ENCODE results near the gene RBMS3.
"Not testable (repeated sequence)": the region's sequence is repeated elsewhere in the genome, so short reads cannot be mapped to it uniquely, and the experiment has no call there.

RBMS3 gene

DNA sequence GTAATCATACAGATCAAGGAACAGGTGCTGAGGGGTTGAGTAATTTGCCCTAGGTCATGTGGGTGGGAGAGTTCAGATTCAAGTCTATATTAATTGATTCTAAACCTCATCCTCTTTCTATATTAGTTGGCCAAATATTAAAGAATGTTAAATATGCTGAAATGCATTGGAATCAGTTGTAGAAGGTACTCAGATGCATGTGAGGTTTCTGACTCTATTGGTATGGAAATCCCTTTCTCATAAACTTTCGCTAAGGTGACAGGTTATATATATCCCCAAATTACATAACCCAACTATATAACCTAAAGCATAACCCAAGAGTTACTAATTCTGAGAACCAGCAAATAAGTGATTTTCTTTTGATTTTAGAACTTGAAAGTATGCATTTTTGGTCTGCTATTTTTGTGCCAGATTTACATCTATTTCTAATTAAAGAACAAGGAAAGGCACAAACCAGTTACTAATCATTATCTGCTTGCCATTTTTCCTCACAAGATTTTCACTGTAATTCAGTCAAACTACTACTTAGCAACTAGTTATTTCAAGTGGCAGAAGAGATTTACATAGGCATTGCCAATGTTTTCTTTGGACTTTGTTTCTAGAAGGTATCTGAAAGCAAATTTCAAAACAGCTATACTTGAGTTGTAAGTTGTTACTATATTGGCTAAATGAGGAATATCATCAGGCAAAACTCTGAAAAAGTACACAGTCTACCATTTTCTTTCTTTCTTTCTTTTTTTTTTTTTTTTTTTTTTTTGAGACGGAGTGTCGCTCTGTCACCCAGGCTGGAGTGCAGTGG, 201.3 kb downstream of the RBMS3 start:
- no peak for DNase-seq (ENCODE audit: low read depth)

GRCh38 chr3:29484633-29485032, 203.8 kb downstream of the RBMS3 start:
- no peak for DNase-seq (ENCODE audit: low read depth)

DNA sequence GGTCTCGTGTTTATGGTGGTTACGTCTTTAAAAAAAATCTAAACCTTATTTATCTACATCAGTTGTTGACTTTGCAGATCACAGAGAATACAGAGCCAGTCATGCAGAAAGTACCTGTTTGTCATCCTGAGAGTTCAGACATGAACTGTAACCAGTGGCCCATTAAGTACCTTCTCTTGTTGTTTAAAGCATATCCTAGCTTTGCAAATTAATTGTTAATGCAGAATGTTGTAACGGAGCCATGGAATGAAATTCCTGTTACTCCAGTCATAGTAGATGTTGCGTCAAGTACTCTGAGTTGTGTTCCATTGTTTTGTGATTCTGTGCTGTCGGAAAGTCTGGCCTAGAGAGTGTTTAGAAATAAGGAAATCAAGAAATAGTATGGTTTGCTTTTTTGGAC, 205.2 kb downstream of the RBMS3 start:
- peak; percentile 70 for DNase-seq (ENCODE audit: low read depth)

- no peak for DNase-seq (ENCODE audit: low read depth)
Measured at GRCh38 chr3:29486917-29487316, 206.0 kb downstream of the RBMS3 start.

DNA sequence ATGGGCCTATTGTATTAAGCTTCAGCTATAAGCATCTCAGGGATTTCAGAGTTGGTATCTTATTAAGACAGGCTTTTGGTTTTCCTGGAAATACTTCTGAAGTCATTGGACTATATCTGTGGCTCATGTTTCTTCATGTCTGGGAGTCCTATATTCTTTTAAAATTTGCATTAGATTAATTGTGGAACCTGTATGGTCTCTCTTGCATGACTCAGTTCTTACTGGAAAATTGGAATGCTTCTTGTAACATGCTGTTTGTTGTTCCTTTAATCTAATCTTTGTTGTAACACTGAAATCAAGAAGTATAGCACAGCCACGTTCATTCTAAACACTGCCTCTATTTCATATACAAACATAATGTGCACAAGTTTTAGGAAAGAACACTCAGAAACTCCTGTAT, 208.1 kb downstream of the RBMS3 start:
- no peak for DNase-seq (ENCODE audit: low read depth)

DNA sequence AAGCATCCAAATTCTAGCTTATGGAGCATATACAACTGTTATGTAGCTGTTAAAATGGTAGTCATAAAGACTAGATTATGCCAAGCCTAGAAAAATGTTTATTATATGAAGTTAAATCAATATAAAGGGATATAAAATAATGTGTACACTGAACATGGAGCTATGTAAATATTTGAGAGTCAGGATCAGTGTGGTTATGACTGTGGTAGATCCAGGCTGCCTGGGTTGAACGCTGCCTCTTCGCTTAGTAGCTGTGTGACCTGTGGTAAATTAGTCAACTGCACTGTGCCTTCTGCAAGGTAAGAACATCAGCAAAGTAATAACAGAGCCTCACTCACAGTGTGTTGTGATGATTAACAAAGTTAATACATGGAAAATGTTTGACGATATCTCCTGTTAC, 212.2 kb downstream of the RBMS3 start:
- no peak for DNase-seq (ENCODE audit: low read depth)

DNA sequence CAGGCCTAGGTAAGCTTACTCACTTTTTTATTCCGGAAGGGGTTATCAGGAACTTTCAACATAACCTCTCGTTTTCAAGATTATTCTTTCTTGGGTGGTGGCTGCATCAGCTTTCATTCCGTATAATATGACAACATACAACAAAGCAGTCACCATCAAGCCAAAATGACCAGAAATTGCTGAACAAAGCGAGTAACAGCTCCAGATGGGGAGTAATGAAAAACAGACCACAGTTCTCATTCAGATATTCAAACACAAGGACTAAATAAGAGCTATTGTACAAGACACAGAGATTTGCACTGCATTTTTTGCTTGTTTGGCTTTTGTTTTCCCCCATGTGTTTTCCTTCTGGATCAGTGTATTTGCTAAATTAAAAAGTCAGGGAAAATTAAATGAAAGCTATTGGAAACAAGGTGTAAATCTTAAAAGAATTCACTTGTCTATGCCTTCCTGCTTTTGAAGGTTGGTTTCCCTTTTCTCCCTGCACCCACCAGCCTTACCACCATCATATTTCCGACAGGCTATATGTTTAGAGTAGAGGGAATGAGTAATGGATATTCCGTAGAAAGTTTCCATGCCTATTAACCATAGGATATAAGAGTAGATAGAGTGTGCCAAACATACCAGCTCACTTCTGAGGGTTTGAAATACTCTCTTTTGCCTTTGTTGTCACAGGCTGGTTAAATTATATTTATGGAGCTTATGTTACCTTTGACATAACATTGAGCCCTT, 213.6 kb downstream of the RBMS3 start:
- peak; percentile 69 for DNase-seq (ENCODE audit: low read depth)

GRCh38 chr3:29497282-29497681, 216.4 kb downstream of the RBMS3 start:
- no peak for DNase-seq (ENCODE audit: low read depth)

DNA sequence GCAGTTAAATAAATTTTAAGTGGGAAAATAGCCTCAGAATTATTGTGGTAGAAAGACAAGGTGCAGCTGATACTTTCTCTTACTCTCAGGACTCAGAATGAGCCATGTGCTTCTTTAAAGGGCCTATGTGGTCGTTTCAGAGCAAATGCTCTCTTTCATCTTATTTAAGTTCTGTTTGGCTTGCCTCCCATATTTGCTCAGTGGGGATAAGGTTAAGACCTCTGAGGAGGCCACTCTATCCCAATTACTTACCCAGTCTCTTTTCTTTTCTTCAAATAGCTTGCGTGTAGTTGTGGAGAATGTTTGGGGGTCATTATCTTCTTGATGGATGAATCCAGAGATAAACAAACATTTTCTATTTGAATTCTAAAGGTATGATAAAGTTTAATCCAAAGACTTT, 221.9 kb downstream of the RBMS3 start:
- DNase-seq (ENCODE audit: low read depth) = no peak

DNA sequence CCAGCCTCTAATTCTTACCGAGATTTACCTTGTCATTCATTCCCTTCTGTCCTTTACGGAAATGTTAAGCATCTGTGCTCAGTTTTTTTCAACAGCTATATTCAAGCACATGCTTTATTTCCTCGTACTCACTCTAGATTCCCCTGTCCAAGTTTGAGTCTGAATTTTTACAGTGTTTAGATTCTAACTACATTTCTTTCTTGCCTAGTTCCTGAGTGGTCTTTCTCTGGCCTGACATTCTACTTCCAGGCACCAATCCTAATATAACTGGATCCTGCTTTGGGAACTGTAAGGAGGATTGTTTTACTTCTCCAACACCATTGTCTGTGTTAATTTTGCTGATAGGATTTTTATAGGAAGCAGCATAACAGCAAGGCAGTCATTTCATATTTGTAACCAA, 222.4 kb downstream of the RBMS3 start:
- no peak for DNase-seq (ENCODE audit: low read depth)

- peak; percentile 28 for DNase-seq (ENCODE audit: low read depth)
Measured at GRCh38 chr3:29503958-29504357, 223.1 kb downstream of the RBMS3 start.

GRCh38 chr3:29506502-29506901, 225.6 kb downstream of the RBMS3 start:
- no peak for DNase-seq (ENCODE audit: low read depth)

- DNase-seq (ENCODE audit: low read depth) = no peak
Measured at GRCh38 chr3:29511701-29512100, 230.8 kb downstream of the RBMS3 start.

DNA sequence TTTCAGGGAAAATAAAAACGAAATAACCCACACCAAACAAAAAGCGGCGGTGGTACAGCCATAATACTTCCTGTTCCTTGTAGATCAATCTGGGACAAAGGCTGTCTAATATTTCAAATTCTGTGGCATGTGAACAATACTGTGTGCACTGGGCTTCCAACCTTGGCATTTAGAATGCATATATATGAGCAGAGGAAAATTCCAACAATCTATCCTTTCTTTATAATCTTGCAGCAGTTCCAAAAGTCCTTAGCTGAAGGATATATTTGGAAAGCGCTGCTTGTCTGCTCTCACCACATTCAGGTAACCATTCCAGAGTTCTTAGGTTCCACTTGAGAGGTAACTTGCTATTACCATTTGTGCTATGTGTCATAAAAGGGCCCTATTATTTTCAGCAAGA, 231.8 kb downstream of the RBMS3 start:
- no peak for DNase-seq (ENCODE audit: low read depth)

- no peak for DNase-seq (ENCODE audit: low read depth)
Measured at GRCh38 chr3:29513236-29513635, 232.4 kb downstream of the RBMS3 start.

DNA sequence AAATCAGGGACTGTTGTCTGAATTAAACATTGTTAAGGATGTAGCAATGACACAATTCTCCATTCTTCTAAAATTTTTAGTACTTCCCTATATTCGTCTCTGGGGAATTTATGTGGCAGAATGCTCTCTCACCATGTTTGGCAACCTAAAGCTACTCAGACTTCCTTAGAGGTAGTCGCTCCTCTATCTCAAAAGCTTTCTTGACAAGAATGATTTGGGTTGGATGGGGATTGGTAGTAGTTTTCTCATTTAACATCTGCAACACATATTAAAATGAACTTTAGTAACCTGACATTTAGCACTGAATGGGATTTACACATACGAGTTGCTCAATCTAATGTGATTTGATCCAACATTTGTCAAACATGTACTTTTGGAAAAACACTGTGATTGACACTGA, 233.3 kb downstream of the RBMS3 start:
- DNase-seq (ENCODE audit: low read depth) = peak; percentile 43

- DNase-seq (ENCODE audit: low read depth) = no peak
Measured at GRCh38 chr3:29514912-29515311, 234.0 kb downstream of the RBMS3 start.

GRCh38 chr3:29515451-29515850, 234.6 kb downstream of the RBMS3 start:
- no peak for DNase-seq (ENCODE audit: low read depth)

- no peak for DNase-seq (ENCODE audit: low read depth)
Measured at GRCh38 chr3:29516164-29516563, 235.3 kb downstream of the RBMS3 start.

GRCh38 chr3:29520764-29521163, 239.9 kb downstream of the RBMS3 start:
- DNase-seq (ENCODE audit: low read depth) = no peak

- DNase-seq (ENCODE audit: low read depth) = no peak
Measured at GRCh38 chr3:29521293-29521692, 240.4 kb downstream of the RBMS3 start.

DNA sequence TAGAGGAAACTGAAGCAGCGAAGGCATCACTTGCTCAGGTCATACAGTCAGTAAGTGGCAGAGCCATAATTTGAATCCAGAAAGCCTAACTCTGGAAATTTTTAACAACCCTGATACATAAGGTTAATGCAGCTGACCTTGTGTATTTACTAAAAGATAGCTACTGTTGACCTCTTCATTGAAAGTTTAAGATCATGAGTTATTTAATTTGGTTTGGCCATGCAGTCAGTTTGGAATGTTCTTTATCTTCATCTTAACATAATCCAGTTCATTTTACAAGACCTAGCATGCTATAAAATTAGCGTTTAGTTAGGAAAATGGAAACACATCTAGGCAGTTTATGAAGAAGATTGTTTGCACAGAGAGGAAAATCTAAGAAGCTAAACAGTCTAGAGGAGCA, 240.9 kb downstream of the RBMS3 start:
- no peak for DNase-seq (ENCODE audit: low read depth)

- not testable (repeated sequence) for DNase-seq (ENCODE audit: low read depth)
Measured at GRCh38 chr3:29524433-29524832, 243.6 kb downstream of the RBMS3 start.

Data from fibroblast of the conjunctiva (primary cell).